OCI-LY3 (cell line): Measurements from ENCODE around the gene MRAP2.
"Not testable (repeated sequence)": the region's sequence is repeated elsewhere in the genome, so short reads cannot be mapped to it uniquely, and the experiment has no call there.

ENCODE experiments used
- H2AFZ ChIP-seq: fragments of 200-600, 300-600 bp; shearing (Covaris generic); 2 replicates; pipeline ENCODE4 v1.6.0; 2014; ENCODE audit warnings: antibody characterized with exemption, low read depth, low read length
- H3K27ac ChIP-seq: fragments of 200-600, 300-600 bp; sonication (generic); 2 replicates; pipeline ENCODE4 v1.5.1; 2014; ENCODE audit warnings: mild to moderate bottlenecking, low read length, moderate library complexity, mixed read lengths
- H3K27me3 ChIP-seq: fragments of 200-600, 300-600 bp; sonication (generic); 2 replicates; pipeline ENCODE4 v1.6.1; 2014; ENCODE audit warnings: low read depth, low read length, mixed read lengths
- H3K36me3 ChIP-seq: fragments of 200-600, 300-600 bp; sonication (generic); replicated peaks from 2 replicates; pipeline ENCODE3; 2014; ENCODE audit warnings: low read depth, low read length, mixed read lengths
- H3K4me1 ChIP-seq: fragments of 300-600, 200-600 bp; sonication (generic); 2 replicates; pipeline ENCODE4 v1.6.1; 2014; ENCODE audit warnings: low read length, mixed read lengths
- H3K4me2 ChIP-seq: fragments of 200-600, 300-600 bp; sonication (generic); 2 replicates; pipeline ENCODE4 v1.6.1; 2014; ENCODE audit warnings: low read length, mixed read lengths
- H3K4me3 ChIP-seq: fragments of 300-600, 200-600 bp; sonication (generic); 2 replicates; pipeline ENCODE4 v1.5.1; 2014; ENCODE audit warnings: antibody characterized with exemption, mild to moderate bottlenecking, low read length, moderate library complexity
- H3K79me2 ChIP-seq: fragments of 300-600, 200-600 bp; shearing (Covaris generic); 2 replicates; pipeline ENCODE4 v1.6.1; 2014; ENCODE audit warnings: mild to moderate bottlenecking, low read length, mixed read lengths
- H3K9ac ChIP-seq: fragments of 300-600, 200-600 bp; shearing (Covaris generic); 2 replicates; pipeline ENCODE4 v1.6.0; 2014; ENCODE audit warnings: mild to moderate bottlenecking, low read length, moderate library complexity
- H3K9me3 ChIP-seq: fragments of 200-600, 300-600 bp; shearing (Covaris generic); 2 replicates; pipeline ENCODE4 v1.6.1; 2014; ENCODE audit warnings: low read length, mixed read lengths; ENCODE audit not compliant: insufficient read depth
- H4K20me1 ChIP-seq: fragments of 200-600, 300-600 bp; sonication (generic); 2 replicates; pipeline ENCODE4 v1.6.1; 2016; ENCODE audit warnings: low read length, mixed read lengths; ENCODE audit not compliant: insufficient read depth
- EZH2phosphoT487 ChIP-seq: fragments of 200-600 bp; shearing (Covaris generic); IDR thresholded peaks from 2 replicates; pipeline ENCODE4 v1.6.1; 2018; ENCODE audit warnings: antibody characterized with exemption, mixed run types, low read depth
- TF ChIP-seq, protein P1 (sequence below): fragments of 200-600, 300-600 bp; sonication (generic); IDR thresholded peaks from 2 replicates; pipeline ENCODE4 v1.5.1; 2014; ENCODE audit warnings: antibody characterized with exemption, low read length, low read depth

The MRAP2 gene

DNA sequence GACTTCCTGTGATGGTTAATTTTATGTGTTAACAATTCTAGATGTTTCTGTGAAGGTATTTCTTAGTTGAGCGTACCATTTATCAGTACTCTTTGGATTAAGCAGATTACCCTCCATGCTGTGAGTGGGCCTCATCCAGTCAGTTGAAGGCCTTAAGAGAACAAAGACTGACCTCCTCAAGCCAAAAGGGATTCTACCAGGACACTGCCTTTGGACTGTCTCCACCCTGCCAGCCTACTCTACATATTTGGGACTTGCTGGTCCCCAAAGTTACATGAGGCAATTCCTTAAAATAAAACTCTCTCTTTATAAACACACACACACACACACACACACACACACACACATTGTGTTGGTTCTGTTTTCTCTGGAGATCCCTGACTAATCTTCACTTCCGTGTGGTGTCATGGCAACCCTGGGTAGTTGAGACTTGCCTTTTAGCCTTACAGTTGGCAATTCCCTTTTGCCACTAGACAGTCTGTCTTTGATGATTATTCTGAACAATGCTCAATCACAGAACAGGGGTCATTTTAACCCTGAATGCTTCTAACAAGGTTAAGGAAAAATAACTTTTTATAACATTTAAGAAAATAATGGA is 32.2 kb downstream of the MRAP2 start:
- no peaks in the 10 kb centered on the region for H3K9me3 ChIP-seq
- H3K4me3 ChIP-seq, result no peak overlapping the region
- H4K20me1 ChIP-seq, result no peaks in the 10 kb centered on the region
- no peaks in the 10 kb centered on the region for H3K79me2 ChIP-seq
- no peaks in the 10 kb centered on the region for H3K36me3 ChIP-seq
- H3K27me3 ChIP-seq, result no peaks in the 10 kb centered on the region
- H3K4me2 ChIP-seq, result no peak overlapping the region
- no peak overlapping the region for H2AFZ ChIP-seq
- TF ChIP-seq, protein P1, sequence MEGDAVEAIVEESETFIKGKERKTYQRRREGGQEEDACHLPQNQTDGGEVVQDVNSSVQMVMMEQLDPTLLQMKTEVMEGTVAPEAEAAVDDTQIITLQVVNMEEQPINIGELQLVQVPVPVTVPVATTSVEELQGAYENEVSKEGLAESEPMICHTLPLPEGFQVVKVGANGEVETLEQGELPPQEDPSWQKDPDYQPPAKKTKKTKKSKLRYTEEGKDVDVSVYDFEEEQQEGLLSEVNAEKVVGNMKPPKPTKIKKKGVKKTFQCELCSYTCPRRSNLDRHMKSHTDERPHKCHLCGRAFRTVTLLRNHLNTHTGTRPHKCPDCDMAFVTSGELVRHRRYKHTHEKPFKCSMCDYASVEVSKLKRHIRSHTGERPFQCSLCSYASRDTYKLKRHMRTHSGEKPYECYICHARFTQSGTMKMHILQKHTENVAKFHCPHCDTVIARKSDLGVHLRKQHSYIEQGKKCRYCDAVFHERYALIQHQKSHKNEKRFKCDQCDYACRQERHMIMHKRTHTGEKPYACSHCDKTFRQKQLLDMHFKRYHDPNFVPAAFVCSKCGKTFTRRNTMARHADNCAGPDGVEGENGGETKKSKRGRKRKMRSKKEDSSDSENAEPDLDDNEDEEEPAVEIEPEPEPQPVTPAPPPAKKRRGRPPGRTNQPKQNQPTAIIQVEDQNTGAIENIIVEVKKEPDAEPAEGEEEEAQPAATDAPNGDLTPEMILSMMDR, result no peak
- no peak overlapping the region for H3K9ac ChIP-seq
- H3K4me1 ChIP-seq, result no peaks in the 10 kb centered on the region
- H3K27ac ChIP-seq, result no peak overlapping the region

DNA sequence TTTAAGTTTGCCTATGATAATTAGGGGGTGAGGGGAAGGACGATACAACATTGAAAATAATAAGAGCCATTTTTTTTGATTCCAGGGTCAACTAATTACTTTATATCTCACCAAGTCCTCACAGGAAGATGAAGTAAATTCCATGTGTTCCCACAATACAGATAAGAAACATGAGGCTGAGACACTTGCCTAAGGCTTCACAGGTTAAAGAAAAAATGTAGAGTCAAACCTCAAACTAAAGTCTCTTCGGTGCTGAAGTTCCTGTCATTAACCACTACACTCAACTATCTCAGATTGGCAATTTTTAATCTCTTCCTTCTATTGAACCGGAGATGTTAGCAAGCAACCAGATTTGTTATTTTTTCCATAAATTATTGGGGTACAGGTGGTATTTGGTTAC is 33.0 kb downstream of the MRAP2 start:
- Histone ChIP-seq H3K27me3 (no peaks in the 10 kb centered on the region), H3K27ac (no peak overlapping the region)

DNA sequence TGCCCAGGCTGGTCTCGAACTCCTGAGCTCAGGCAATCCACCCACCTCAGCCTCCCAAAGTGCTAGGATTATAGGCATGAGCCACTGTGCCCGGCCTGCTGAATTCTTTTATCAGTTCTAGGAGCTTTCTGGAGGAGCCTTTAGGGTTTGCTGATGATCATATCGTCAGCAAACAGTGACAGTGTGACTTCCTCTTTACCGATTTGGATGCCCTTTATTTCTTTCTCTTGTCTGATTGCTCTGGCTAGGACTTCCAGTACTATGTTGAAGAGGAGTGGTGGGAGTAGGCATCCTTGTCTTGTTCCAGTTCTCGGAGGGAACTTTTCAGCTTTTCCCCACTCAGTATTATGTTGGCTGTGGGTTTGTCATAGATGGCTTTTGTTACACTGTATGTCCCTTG is 35.3 kb downstream of the MRAP2 start:
- not testable (repeated sequence) for H3K4me1 ChIP-seq, H3K27me3 ChIP-seq, H3K4me3 ChIP-seq, H3K36me3 ChIP-seq, H3K9me3 ChIP-seq, H4K20me1 ChIP-seq, H3K79me2 ChIP-seq, H3K27ac ChIP-seq, H2AFZ ChIP-seq, H3K9ac ChIP-seq, H3K4me2 ChIP-seq

More for the DNA sequence above, 33.0 kb downstream of the MRAP2 start:
- H3K4me3 ChIP-seq, result no peak overlapping the region
- TF ChIP-seq, protein P1, result no peak
- TF ChIP-seq EZH2phosphoT487, result no peak
- H3K4me1 ChIP-seq, result no peaks in the 10 kb centered on the region
- H3K4me2 ChIP-seq, result no peak overlapping the region
- H3K9me3 ChIP-seq, result no peaks in the 10 kb centered on the region
- H2AFZ ChIP-seq, result no peak overlapping the region
- no peaks in the 10 kb centered on the region for H3K79me2 ChIP-seq
- H3K36me3 ChIP-seq, result no peaks in the 10 kb centered on the region
- H3K9ac ChIP-seq, result no peak overlapping the region
- H4K20me1 ChIP-seq, result no peaks in the 10 kb centered on the region

DNA sequence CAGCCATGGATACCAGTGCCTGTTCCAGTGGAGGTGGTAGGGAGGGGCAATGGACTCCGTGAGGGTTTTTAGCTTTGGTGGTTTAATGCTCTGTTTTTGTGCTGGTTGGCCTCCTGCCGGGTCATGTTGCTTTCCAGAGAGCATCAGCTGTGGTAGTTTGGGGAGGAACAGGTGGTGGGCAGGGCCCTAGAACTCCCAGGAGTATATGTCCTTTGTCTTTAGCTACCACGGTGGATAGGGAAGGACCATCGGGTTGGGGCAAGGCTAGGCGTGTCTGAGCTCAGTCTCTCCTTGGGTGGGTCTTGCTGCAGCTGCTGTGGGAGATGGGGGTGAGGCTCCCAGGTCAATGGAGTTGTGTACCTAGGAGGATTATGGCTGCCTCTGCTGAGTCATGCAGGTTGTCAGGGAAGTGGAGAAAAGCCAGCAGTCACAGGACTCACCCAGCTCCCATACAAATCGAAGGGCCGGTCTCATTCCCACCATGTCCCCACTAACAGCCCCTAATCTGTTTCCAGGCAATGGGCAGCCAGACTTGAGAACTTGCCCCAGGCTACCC is 38.9 kb downstream of the MRAP2 start:
- Histone ChIP-seq H4K20me1 (no peaks in the 10 kb centered on the region), H3K27ac (no peak overlapping the region), H3K79me2 (no peaks in the 10 kb centered on the region), H3K9ac (no peak overlapping the region), H3K9me3 (no peaks in the 10 kb centered on the region), H3K27me3 (no peaks in the 10 kb centered on the region), H3K36me3 (no peaks in the 10 kb centered on the region), H2AFZ (no peak overlapping the region), H3K4me1 (no peaks in the 10 kb centered on the region), H3K4me2 (no peak overlapping the region), H3K4me3 (no peak overlapping the region)
- TF ChIP-seq, protein P1, result no peak
- TF ChIP-seq EZH2phosphoT487, result no peak
